NOMO-1 (cell line): ENCODE measurements around the gene TAF11L8.
"Not testable (repeated sequence)": the region's sequence is repeated elsewhere in the genome, so short reads cannot be mapped to it uniquely, and the experiment has no call there.

Experiments
- DNase-seq, 2 experiments: peaks; one replicate each; lab custom pipeline; 2025; ENCODE audit not compliant: unreplicated experiment in 2 of 2; lab: John Stamatoyannopoulos, UW

The TAF11L8 gene

DNA sequence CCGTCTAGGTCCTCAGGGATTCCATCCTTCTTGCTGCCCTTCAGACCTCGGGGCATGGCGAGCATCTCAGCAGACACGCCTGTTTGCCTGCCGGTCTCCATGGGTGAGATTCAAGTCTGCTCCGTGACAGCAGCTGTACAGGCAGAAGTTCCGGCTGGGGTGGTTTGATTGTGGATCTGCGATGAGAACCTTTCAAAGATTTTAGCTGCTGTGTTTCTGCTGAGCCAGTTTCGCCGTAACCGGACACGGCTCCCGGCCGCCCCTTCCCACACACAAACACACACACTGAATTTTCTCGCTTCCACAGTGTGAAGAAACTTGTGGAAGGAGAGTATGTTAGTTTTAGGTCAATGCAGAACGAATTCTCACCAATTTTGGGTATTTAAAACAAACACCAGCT lies at the start of gene TAF11L8:
Gene TAF11L8, minus strand, starts transcription at position 101 of the 400 bp plus-strand sequence.
- not testable (repeated sequence) for DNase-seq

DNA sequence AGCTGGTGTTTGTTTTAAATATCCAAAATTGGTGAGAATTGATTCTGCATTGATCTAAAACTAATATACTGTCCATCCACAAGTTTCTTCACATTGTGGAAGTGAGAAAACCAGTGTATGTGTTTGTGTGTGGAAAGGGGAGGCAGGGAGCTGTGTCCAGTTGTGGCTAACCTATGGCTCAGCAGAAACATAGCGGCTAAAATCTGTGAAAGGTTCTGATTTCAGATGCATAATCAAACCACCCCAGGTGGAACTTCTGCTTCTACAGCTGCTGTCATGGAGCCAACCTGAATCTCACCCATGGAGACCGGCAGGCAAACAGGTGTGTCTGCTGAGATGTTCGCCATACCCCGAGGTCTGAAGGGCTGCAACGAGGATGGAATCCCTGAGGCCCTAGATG lies 43.4 kb upstream of the TAF11L8 start, which contains the start of gene TAF11L14:
Gene TAF11L14, plus strand, starts transcription at position 301 of the 400 bp plus-strand sequence.
- no peak for DNase-seq

DNA sequence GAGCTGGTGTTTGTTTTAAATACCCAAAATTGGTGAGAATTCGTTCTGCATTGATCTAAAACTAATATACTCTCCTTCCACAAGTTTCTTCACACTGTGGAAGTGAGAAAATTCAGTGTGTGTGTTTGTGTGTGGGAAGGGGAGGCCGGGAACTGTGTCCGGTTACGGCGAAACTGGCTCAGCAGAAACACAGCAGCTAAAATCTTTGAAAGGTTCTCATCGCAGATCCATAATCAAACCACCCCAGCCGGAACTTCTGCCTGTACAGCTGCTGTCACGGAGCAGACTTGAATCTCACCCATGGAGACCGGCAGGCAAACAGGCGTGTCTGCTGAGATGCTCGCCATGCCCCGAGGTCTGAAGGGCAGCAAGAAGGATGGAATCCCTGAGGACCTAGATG lies 41.0 kb upstream of the TAF11L8 start, which contains the start of gene TAF11L13:
Gene TAF11L13, plus strand, starts transcription at position 301 of the 400 bp plus-strand sequence.
- DNase-seq = not testable (repeated sequence)

DNA sequence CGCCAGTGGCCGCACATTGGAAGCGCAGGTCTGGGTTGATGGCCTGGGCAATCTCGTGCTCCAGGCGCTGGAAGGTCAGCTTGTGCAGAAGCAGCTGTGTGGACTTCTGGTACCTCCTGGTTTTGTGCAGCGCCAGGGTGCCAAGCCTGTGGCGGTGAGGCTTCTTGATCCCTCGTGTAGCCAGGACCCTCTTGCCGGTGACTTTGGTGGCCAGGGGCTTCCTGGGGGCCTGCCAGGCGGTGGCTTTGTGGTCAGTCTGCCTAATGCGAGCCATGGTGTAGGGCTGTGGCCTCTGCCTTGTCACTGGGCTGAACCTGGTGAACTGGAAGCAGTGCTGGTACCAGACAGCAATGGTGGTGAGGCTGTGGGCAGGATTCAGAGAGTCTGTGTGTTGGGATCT lies 34.9 kb upstream of the TAF11L8 start:
- no peak for DNase-seq

DNA sequence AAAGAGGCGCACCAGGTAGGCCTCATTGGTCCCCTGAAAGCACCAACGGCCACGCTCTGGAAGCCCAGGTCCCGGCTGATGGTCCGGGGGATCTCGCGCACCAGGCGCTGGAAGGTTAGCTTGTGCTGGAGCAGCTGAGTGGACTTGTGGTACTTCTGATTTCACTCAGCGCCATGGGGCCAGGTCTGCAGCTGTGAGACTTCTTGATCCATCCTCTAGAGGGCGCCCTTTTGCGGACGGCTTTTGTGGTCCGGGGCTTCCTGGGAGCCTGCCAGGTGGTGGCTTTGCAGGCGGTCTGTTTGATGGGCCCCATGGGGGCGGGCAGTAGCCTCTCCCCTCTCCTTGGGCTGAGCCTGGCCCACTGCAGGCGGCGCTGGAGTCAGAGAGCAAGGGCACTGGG lies 29.9 kb upstream of the TAF11L8 start:
- no peak for DNase-seq

DNA sequence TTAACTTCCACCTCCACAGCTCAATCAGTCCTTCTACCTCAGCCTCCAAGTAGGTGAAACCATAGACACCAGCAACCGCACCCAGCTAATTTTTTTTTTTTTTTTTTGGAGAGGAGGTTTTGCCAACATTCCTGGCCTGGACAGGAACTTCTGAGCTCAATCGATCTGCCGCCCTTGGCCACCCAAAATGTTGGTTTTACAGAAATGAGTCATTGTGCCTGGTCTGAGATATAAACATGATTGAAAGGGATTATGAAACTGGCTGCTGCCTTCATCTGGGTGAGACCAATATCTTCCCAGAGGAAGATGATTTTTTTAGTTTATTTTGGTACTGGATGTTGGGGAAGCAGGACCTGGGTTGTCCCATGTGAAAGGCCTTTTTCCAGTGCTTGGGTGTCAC lies 28.6 kb upstream of the TAF11L8 start:
- no peak for DNase-seq

DNA sequence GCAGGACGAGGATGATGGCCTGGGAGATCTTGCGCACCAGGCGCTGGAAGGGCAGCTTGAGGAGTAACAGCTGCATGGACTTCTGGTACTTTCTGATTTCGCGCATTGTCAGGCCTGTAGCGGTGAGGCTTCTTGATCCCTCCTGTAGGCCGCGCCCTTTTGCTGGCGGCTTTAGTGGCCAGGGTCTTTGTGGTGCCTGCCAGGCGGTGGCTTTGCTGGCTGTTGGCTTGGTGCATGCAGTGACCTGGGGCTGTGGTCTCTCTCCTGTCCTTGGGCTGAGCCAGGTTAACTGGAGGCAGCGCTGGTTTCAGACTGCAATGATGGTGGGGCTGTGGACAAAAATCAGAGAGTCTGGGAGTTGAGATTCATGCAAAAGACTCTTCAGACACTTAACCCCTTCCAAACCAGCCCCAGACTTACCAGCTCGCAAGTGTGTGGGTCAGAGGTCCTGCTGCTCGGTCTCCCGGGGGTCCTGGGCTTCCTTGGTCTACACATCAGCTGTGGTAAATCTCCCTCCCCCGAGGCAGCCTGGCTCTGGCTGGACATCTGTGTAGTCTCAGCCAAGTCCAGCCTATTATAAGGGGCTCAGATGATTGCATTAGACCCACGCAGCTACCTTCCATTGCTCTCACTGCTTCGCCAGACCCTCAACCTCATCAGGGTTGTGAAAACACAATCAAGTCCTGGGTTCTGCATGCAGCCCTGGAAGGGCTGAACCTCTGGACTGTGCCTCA lies 24.3 kb upstream of the TAF11L8 start:
- no peak for DNase-seq

DNA sequence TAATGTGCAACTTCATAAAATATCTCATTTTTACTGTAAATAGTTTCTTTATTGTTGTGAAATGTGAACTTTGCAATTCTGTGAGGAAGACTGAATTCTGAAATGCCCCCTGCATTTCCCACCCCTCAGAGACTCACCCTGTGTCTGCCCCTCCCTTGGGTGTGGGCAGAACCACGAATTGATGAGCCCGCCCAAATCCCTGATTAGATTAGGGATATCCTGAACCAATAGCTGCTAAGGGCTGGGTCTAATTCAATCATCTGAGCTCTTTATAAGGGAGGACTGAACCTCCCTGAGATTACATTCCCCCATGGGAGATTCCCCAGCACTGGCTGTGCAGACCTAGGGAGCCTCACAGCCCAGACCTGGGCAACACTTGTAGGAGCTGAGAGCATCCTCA lies 19.3 kb upstream of the TAF11L8 start, which contains the start of gene TAF11L12:
Gene TAF11L12, plus strand, starts transcription at position 301 of the 400 bp plus-strand sequence.
- not testable (repeated sequence) for DNase-seq

DNA sequence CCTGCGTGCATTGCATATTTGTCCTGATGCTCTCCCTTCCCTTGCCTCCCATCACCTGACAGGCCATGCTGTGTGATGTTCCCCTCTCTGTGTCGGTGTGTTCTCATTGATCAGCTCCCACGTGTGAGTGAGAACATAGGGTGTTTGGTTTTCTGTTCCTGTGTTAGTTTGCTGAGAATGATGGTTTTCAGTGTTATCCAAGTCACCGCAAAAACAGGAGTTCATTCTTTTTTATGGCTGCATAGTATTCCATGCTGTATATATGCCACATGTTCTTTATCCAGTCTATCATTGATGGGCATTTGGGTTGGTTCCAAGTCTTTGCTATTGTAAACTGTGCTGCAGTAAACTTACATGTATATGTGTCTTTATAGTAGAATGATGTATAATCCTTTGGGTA lies 16.7 kb upstream of the TAF11L8 start:
- not testable (repeated sequence) for DNase-seq

DNA sequence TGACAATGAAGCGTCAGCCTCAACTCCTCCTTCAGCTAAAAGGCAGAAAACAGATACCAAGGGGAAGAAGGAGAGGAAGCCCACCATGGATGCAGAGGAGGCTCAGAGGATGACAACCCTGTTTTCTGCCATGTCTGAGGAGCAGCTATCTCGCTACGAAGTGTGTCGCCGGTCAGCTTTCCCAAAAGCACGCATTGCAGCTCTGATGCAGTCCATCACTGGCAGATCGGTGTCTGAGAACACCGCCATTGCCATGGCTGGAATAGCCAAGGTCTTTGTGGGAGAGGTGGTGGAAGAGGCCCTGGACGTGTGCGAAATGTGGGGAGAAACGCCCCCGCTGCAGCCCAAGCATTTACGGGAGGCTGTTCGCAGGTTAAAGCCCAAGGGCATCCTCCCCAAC lies 14.2 kb upstream of the TAF11L8 start:
- DNase-seq = no peak

DNA sequence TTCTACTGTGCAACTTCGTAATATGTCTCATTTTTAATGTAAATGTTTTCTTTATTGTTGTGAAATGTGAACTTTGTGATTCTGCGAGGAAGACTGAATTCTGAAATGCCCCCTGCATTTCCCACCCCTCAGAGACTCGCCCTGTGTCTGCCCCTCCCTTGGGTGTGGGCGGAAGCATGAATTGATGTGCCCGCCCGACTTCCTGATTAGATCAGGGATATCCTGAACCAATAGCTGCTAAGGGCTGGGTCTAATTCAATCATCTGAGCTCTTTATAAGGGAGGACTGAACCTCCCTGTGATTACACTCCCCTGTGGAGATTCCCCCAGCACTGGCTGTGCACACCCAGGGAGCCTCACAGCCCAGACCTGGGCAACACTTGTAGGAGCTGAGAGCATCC lies 13.1 kb upstream of the TAF11L8 start, which contains the start of gene TAF11L11:
Gene TAF11L11, plus strand, starts transcription at position 304 of the 400 bp plus-strand sequence.
- not testable (repeated sequence) for DNase-seq

DNA sequence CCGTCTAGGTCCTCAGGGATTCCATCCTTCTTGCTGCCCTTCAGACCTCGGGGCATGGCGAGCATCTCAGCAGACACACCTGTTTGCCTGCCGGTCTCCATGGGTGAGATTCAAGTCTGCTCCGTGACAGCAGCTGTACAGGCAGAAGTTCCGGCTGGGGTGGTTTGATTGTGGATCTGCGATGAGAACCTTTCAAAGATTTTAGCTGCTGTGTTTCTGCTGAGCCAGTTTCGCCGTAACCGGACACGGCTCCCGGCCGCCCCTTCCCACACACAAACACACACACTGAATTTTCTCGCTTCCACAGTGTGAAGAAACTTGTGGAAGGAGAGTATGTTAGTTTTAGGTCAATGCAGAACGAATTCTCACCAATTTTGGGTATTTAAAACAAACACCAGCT lies 7.0 kb upstream of the TAF11L8 start, which contains the start of gene TAF11L10:
Gene TAF11L10, minus strand, starts transcription at position 101 of the 400 bp plus-strand sequence.
- DNase-seq = not testable (repeated sequence)

DNA sequence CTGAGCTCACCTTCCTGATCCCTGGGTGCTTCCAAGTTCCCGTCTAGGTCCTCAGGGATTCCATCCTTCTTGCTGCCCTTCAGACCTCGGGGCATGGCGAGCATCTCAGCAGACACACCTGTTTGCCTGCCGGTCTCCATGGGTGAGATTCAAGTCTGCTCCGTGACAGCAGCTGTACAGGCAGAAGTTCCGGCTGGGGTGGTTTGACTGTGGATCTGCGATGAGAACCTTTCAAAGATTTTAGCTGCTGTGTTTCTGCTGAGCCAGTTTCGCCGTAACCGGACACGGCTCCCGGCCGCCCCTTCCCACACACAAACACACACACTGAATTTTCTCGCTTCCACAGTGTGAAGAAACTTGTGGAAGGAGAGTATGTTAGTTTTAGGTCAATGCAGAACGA lies 3.5 kb upstream of the TAF11L8 start, which contains the start of gene TAF11L9:
Gene TAF11L9, minus strand, starts transcription at position 140 of the 400 bp plus-strand sequence.
- DNase-seq = not testable (repeated sequence)

DNA sequence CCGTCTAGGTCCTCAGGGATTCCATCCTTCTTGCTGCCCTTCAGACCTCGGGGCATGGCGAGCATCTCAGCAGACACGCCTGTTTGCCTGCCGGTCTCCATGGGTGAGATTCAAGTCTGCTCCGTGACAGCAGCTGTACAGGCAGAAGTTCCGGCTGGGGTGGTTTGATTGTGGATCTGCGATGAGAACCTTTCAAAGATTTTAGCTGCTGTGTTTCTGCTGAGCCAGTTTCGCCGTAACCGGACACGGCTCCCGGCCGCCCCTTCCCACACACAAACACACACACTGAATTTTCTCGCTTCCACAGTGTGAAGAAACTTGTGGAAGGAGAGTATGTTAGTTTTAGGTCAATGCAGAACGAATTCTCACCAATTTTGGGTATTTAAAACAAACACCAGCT lies 5.1 kb downstream of the TAF11L8 start, which contains the start of gene TAF11L7:
Gene TAF11L7, minus strand, starts transcription at position 101 of the 400 bp plus-strand sequence.
- DNase-seq = not testable (repeated sequence)
